NB4 (cell line): ENCODE measurements around the gene SUSD5.

Experiments used
- DNase-seq: peaks from one replicate; pipeline ENCODE4 v3.0.0; 2010; ENCODE audit warnings: low read depth
- H3K4me3 ChIP-seq: one replicate; pipeline ENCODE4 v1.5.1; 2011; ENCODE audit warnings: mild to moderate bottlenecking, low read depth, low read length, moderate library complexity
- MAX ChIP-seq: IDR thresholded peaks from 2 replicates; pipeline ENCODE4 v1.6.1; 2011; ENCODE audit warnings: low read depth, low read length
- MYC ChIP-seq: IDR thresholded peaks from 2 replicates; pipeline ENCODE4 v1.6.1; 2011; ENCODE audit warnings: low read depth, low read length
- POLR2A ChIP-seq: IDR thresholded peaks from 2 replicates; pipeline ENCODE4 v1.6.1; 2011; ENCODE audit warnings: mild to moderate bottlenecking; ENCODE audit not compliant: insufficient read length; ENCODE audit errors: extremely low read depth
- TF ChIP-seq, protein P1 (sequence below): IDR thresholded peaks from one replicate; pipeline ENCODE4 v1.5.1; 2012; ENCODE audit warnings: low read depth, low read length

Gene SUSD5

DNA sequence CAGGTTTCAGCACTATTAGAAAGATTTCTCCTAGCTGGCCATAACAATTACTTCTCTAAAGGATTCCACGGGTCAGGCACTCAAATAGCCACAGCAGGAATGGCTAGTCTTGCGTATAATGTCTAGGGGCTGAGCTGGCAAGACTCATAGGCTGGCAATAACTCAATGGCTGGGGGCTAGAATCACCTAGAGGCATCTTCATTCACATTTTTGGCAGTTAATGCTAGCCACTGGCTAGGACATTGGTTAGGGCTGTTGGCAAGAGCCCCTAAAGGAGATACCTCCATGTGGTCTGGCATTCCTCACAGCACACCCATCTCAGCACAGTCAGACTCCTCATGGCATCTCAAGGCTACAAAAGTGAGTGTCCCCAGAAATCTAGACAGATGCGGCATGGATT is 6.2 kb downstream of the SUSD5 start:
- no peak for DNase-seq
- no peak overlapping the region for H3K4me3 ChIP-seq

GRCh38 chr3:33211444-33211843 is 7.2 kb downstream of the SUSD5 start:
- DNase-seq = no peak
- TF ChIP-seq MAX = no peak
- no peak for TF ChIP-seq POLR2A
- TF ChIP-seq MYC = no peak
- TF ChIP-seq, protein P1, sequence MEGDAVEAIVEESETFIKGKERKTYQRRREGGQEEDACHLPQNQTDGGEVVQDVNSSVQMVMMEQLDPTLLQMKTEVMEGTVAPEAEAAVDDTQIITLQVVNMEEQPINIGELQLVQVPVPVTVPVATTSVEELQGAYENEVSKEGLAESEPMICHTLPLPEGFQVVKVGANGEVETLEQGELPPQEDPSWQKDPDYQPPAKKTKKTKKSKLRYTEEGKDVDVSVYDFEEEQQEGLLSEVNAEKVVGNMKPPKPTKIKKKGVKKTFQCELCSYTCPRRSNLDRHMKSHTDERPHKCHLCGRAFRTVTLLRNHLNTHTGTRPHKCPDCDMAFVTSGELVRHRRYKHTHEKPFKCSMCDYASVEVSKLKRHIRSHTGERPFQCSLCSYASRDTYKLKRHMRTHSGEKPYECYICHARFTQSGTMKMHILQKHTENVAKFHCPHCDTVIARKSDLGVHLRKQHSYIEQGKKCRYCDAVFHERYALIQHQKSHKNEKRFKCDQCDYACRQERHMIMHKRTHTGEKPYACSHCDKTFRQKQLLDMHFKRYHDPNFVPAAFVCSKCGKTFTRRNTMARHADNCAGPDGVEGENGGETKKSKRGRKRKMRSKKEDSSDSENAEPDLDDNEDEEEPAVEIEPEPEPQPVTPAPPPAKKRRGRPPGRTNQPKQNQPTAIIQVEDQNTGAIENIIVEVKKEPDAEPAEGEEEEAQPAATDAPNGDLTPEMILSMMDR = no peak
- no peak overlapping the region for H3K4me3 ChIP-seq

More for the DNA sequence above, 6.2 kb downstream of the SUSD5 start:
- TF ChIP-seq MAX (no peak), POLR2A (no peak), MYC (no peak)
- TF ChIP-seq, protein P1 = no peak

DNA sequence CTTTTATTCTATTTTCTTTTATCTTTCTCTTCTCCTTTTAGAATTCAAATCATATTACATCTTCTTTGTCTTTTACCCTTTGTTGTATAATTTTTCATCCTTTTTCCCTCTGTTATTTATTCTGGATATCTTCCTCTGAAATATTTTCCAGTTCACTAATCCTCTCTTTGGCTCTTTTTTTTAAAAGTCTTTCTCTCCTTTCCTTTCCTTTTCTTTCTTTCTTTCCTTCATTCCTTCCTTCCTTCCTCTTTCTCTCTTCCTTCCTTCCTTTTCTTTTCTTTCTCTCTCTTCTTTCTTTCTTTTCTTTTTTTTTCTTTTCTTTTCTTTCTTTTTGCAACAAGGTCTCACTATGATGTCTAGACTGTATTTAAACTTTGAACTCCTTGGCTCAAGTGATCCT is 9.3 kb downstream of the SUSD5 start:
- no peak overlapping the region for H3K4me3 ChIP-seq
- DNase-seq = no peak
- TF ChIP-seq MYC (no peak), MAX (no peak), POLR2A (no peak)
- TF ChIP-seq, protein P1 = no peak

- no peak for DNase-seq
- TF ChIP-seq, protein P1 = no peak
- TF ChIP-seq MAX (no peak), POLR2A (no peak), MYC (no peak)
- H3K4me3 ChIP-seq = no peak overlapping the region
Observed at GRCh38 chr3:33202711-33203457, 15.7 kb downstream of the SUSD5 start.

- no peak for DNase-seq
- TF ChIP-seq MYC (no peak), POLR2A (no peak), MAX (no peak)
- TF ChIP-seq, protein P1 = no peak
- no peak overlapping the region for H3K4me3 ChIP-seq
Observed at GRCh38 chr3:33201195-33201594, 17.4 kb downstream of the SUSD5 start.
